IMR-90 (cell line): ENCODE data around the gene AGBL1. TPM values are rescaled to one million over a fixed set of nuclear protein-coding genes. Genes with fewer than 3 reads are reported as not detected.

Source experiments
- ATAC-seq: fragments of 200-7000 bp; cut with Tn5 transposase; 2 replicates; pipeline ENCODE4 v1.9.1; 2020; ENCODE audit warnings: low read depth, mild to moderate bottlenecking, moderate library complexity
- BruUV-seq: library from RNA; stranded (reverse); fragments of 400-500 nt; replicated peaks from 2 replicates; lab custom pipeline; 2021; lab: Mats Ljungman, UMichigan
- CTCF ChIA-PET: fragments of 300-600 bp; formaldehyde crosslinking; extraction: SDS; loops from one replicate; lab custom pipeline; 2021; ENCODE audit warnings: antibody characterized with exemption; lab: Yijun Ruan, JAX
- POLR2A ChIA-PET: fragments of 300-600 bp; sonication (Branson Sonifier 250); formaldehyde crosslinking; loops from one replicate; lab custom pipeline; 2022; ENCODE audit warnings: antibody characterized with exemption; ENCODE audit not compliant: unreplicated experiment; lab: Charles Lee
- DNase-seq: peaks from one replicate; pipeline ENCODE4 v3.0.0; 2013
- H2AFZ ChIP-seq: replicated peaks from 2 replicates; pipeline ENCODE3; 2013; ENCODE audit warnings: low read length, mild to moderate bottlenecking; ENCODE audit not compliant: poor library complexity
- H2AK5ac ChIP-seq: 2 replicates; pipeline ENCODE4 v1.6.1; 2013; ENCODE audit warnings: low read depth, low read length, inconsistent platforms
- H2AK9ac ChIP-seq: replicated peaks from 2 replicates; pipeline ENCODE3; 2013; ENCODE audit warnings: mild to moderate bottlenecking, low read depth, low read length, moderate library complexity; ENCODE audit not compliant: poor library complexity
- H2BK120ac ChIP-seq: 2 replicates; pipeline ENCODE4 v1.6.1; 2013; ENCODE audit warnings: low read depth, low read length, inconsistent platforms
- H2BK15ac ChIP-seq: 3 replicates; pipeline ENCODE4 v1.6.1; 2013; ENCODE audit warnings: low read depth, low read length, inconsistent platforms
- H2BK20ac ChIP-seq: 2 replicates; pipeline ENCODE4 v1.6.1; 2013; ENCODE audit warnings: low read depth, mild to moderate bottlenecking, inconsistent platforms, low read length, moderate library complexity
- H2BK5ac ChIP-seq: 2 replicates; pipeline ENCODE4 v1.6.1; 2013; ENCODE audit warnings: mild to moderate bottlenecking, low read depth, low read length, inconsistent platforms; ENCODE audit not compliant: poor library complexity, severe bottlenecking
- H3K14ac ChIP-seq: replicated peaks from 2 replicates; pipeline ENCODE4 v1.6.1; 2013; ENCODE audit warnings: low read depth, low read length, inconsistent platforms
- H3K18ac ChIP-seq: 2 replicates; pipeline ENCODE4 v1.6.1; 2013; ENCODE audit warnings: low read depth, low read length, control low read depth
- H3K23ac ChIP-seq: 2 replicates; pipeline ENCODE4 v1.6.1; 2013; ENCODE audit warnings: low read depth, low read length, inconsistent platforms
- H3K27ac ChIP-seq: 2 replicates; pipeline ENCODE4 v1.5.1; 2013; ENCODE audit warnings: mild to moderate bottlenecking, control low read depth, low read length; ENCODE audit not compliant: insufficient read depth
- H3K27me3 ChIP-seq: 2 replicates; pipeline ENCODE4 v1.6.1; 2013; ENCODE audit warnings: low read length; ENCODE audit not compliant: control insufficient read depth, insufficient read depth
- H3K36me3 ChIP-seq: 2 replicates; pipeline ENCODE4 v1.6.1; 2013; ENCODE audit warnings: low read length, mixed read lengths; ENCODE audit not compliant: control insufficient read depth, insufficient read depth
- H3K4ac ChIP-seq: 2 replicates; pipeline ENCODE4 v1.6.1; 2013; ENCODE audit warnings: low read depth, low read length, inconsistent platforms
- H3K4me1 ChIP-seq: 2 replicates; pipeline ENCODE4 v1.6.1; 2013; ENCODE audit warnings: low read length, mixed read lengths; ENCODE audit not compliant: control insufficient read depth, insufficient read depth
- H3K4me2 ChIP-seq: 2 replicates; pipeline ENCODE4 v1.6.1; 2013; ENCODE audit warnings: low read depth, mild to moderate bottlenecking, control low read depth, low read length, moderate library complexity
- H3K4me3 ChIP-seq: 2 replicates; pipeline ENCODE4 v1.5.1; 2013; ENCODE audit warnings: low read depth, mild to moderate bottlenecking, control low read depth, low read length, moderate library complexity; ENCODE audit not compliant: insufficient read depth
- H3K56ac ChIP-seq: 2 replicates; pipeline ENCODE4 v1.6.1; 2013; ENCODE audit warnings: low read length, inconsistent platforms; ENCODE audit not compliant: insufficient read depth; ENCODE audit errors: extremely low read depth
- H3K79me1 ChIP-seq, 2 experiments: 2 replicates each; pipeline ENCODE4 v1.6.1; 2013; ENCODE audit warnings: low read length in 2 of 2, inconsistent platforms in 1 of 2, low read depth in 1 of 2
- H3K9ac ChIP-seq: 2 replicates; pipeline ENCODE4 v1.6.1; 2013; ENCODE audit warnings: low read depth, low read length, control low read depth
- H3K9me1 ChIP-seq: 2 replicates; pipeline ENCODE4 v1.6.1; 2013; ENCODE audit warnings: low read length, inconsistent platforms; ENCODE audit not compliant: insufficient read depth
- H3K9me3 ChIP-seq: 2 replicates; pipeline ENCODE4 v1.6.1; 2013; ENCODE audit warnings: low read length; ENCODE audit not compliant: control insufficient read depth, insufficient read depth
- H4K20me1 ChIP-seq: 2 replicates; pipeline ENCODE4 v1.6.1; 2013; ENCODE audit warnings: low read length, inconsistent platforms; ENCODE audit not compliant: insufficient read depth
- H4K5ac ChIP-seq: 2 replicates; pipeline ENCODE4 v1.6.1; 2013; ENCODE audit warnings: mild to moderate bottlenecking, low read depth, low read length, control low read depth
- H4K8ac ChIP-seq, 2 experiments: 2 replicates each; pipeline ENCODE4 v1.6.1; 2013; ENCODE audit warnings: low read depth in 2 of 2, low read length in 2 of 2, control low read depth in 1 of 2, inconsistent platforms in 1 of 2
- H4K91ac ChIP-seq: 2 replicates; pipeline ENCODE4 v1.6.1; 2013; ENCODE audit warnings: low read depth, low read length, inconsistent platforms; ENCODE audit not compliant: insufficient read depth
- BHLHE40 ChIP-seq: fragments of 150-350 bp; IDR thresholded peaks from 2 replicates; pipeline ENCODE4 v1.6.1; 2016; ENCODE audit warnings: mild to moderate bottlenecking, low read depth, low read length
- CEBPB ChIP-seq: IDR thresholded peaks from 2 replicates; pipeline ENCODE4 v1.6.1; 2012; ENCODE audit warnings: low read depth, low read length, improper control_type of control experiment
- CTCF ChIP-seq: conservative IDR thresholded peaks from 2 replicates; pipeline ENCODE4 v1.5.1; 2012; ENCODE audit warnings: mild to moderate bottlenecking, low read depth, low read length, improper control_type of control experiment
- FOS ChIP-seq: fragments of 150-350 bp; IDR thresholded peaks from 2 replicates; pipeline ENCODE4 v1.6.1; 2016; ENCODE audit warnings: low read depth, low read length
- MAFK ChIP-seq: IDR thresholded peaks from 2 replicates; pipeline ENCODE4 v1.6.1; 2012; ENCODE audit warnings: low read depth, low read length, improper control_type of control experiment
- MAZ ChIP-seq: IDR thresholded peaks from 2 replicates; pipeline ENCODE4 v1.6.1; 2012; ENCODE audit warnings: low read depth, mild to moderate bottlenecking, low read length, improper control_type of control experiment, moderate library complexity, borderline replicate concordance
- MXI1 ChIP-seq: IDR thresholded peaks from 2 replicates; pipeline ENCODE4 v1.6.1; 2012; ENCODE audit warnings: low read depth, mild to moderate bottlenecking, low read length, moderate library complexity, borderline replicate concordance
- NFE2L2 ChIP-seq: fragments of 150-350 bp; IDR thresholded peaks from 2 replicates; pipeline ENCODE4 v1.6.1; 2016; ENCODE audit warnings: low read depth, mild to moderate bottlenecking, low read length
- POLR2A ChIP-seq: IDR thresholded peaks from 2 replicates; pipeline ENCODE4 v1.6.1; 2012; ENCODE audit warnings: mild to moderate bottlenecking, low read depth, low read length
- RAD21 ChIP-seq: IDR thresholded peaks from 2 replicates; pipeline ENCODE4 v1.6.1; 2012; ENCODE audit warnings: low read length, improper control_type of control experiment
- RFX5 ChIP-seq: IDR thresholded peaks from 2 replicates; pipeline ENCODE4 v1.8.0; 2012; ENCODE audit warnings: low read depth, mild to moderate bottlenecking, low read length, moderate library complexity
- SMC3 ChIP-seq: fragments of 150-350 bp; IDR thresholded peaks from 2 replicates; pipeline ENCODE4 v1.6.1; 2016; ENCODE audit warnings: low read depth, mild to moderate bottlenecking, antibody characterized with exemption, low read length, moderate library complexity
- USF2 ChIP-seq: fragments of 150-350 bp; IDR thresholded peaks from 2 replicates; pipeline ENCODE4 v1.6.1; 2017; ENCODE audit warnings: mild to moderate bottlenecking, antibody characterized with exemption, low read length, low read depth
- WGBS, 2 experiments: methylation state at CpG; one replicate each; pipeline versions ENCODE4 v1.1.5 to v1.1.7; 2013; ENCODE audit warnings: missing lambda C conversion rate in 2 of 2; ENCODE audit not compliant: insufficient read length in 1 of 2; ENCODE audit errors: extremely low coverage in 2 of 2; 5-methylcytosine and 5-hydroxymethylcytosine counted together
- dilution Hi-C: fragments of 300-500 bp; cut with HindIII; formaldehyde crosslinking; loops from one replicate; pipeline ENCODE4 v1.14.3; 2018; ENCODE audit warnings: low sequenced_read_pairs; ENCODE audit not compliant: unreplicated experiment
- in situ Hi-C: fragments of 300-500 bp; cut with MboI; formaldehyde crosslinking; loops from 3 replicates; pipeline ENCODE4 v1.14.3; 2019; ENCODE audit warnings: low sequenced_read_pairs, inconsistent platforms, mixed read lengths
- intact Hi-C: fragments of 100-400 bp; cut with micrococcal nuclease; formaldehyde crosslinking; loops from 2 replicates; pipeline ENCODE4 v1.10.0; 2022
- polyA plus RNA-seq, 3 experiments: library from polyadenylated mRNA; depleted of rRNA; stranded (reverse); fragments of >200 nt; gene quantifications; 2 replicates each; pipeline ENCODE4 v1.2.3, GENCODE V29; 2012; ENCODE audit warnings: low replicate concordance in 1 of 3
- total RNA-seq: library from RNA; depleted of rRNA; stranded (reverse); fragments of >200 nt; gene quantifications from 2 replicates; pipeline ENCODE4 v1.2.3, GENCODE V29; 2012

AGBL1 gene
- total and polyA plus RNA-seq, 2 of the 4 experiments (the other 2 are of a cell fraction) = not detected

GRCh38 chr15:86659724-86660411 lies 580.2 kb downstream of the AGBL1 start:
- no peaks in the 10 kb centered on the region for H3K79me1 ChIP-seq
- no peak overlapping the region for H3K4me3 ChIP-seq
- H3K9me3 ChIP-seq = peaks cover 8% of the 10 kb centered on the region
- H2AK5ac ChIP-seq = no peak overlapping the region
- no TSS peak for BruUV-seq
- ATAC-seq (no peak), DNase-seq (no peak)
- intact Hi-C loops = no loop called here
- H2BK5ac ChIP-seq = no peak overlapping the region
- no peak overlapping the region for H3K18ac ChIP-seq
- no peaks in the 10 kb centered on the region for H3K9me1 ChIP-seq
- H2AK9ac ChIP-seq = no peak overlapping the region
- H2BK15ac ChIP-seq = no peak overlapping the region
- no peak overlapping the region for H4K91ac ChIP-seq
- no peak overlapping the region for H2AFZ ChIP-seq
- no peaks in the 10 kb centered on the region for H3K4me1 ChIP-seq
- no peaks in the 10 kb centered on the region for H3K27me3 ChIP-seq
- ChIA-PET POLR2A (no interaction called here), CTCF (no interaction called here)
- H3K4ac ChIP-seq = no peak overlapping the region
- no peak overlapping the region for H2BK20ac ChIP-seq
- in situ Hi-C loops = no loop called here
- no peak overlapping the region for H3K23ac ChIP-seq
- no peak overlapping the region for H3K14ac ChIP-seq
- H4K20me1 ChIP-seq = no peaks in the 10 kb centered on the region
- no peak overlapping the region for H3K9ac ChIP-seq
- no peak overlapping the region for H4K5ac ChIP-seq
- no peak overlapping the region for H3K56ac ChIP-seq
- H3K4me2 ChIP-seq = no peak overlapping the region
- dilution Hi-C loops = no loop called here
- WGBS, 2 experiments = 67% methylated on average over 2 of the region's 5 CpGs; no CpG with 5 or more reads in 1 of the 2 experiments
- no peak for TF ChIP-seq CEBPB
- no peak for TF ChIP-seq MAZ
- no peak for TF ChIP-seq SMC3
- TF ChIP-seq CTCF = no peak
- no peak for TF ChIP-seq MXI1
- no peak for TF ChIP-seq RAD21
- no peak for TF ChIP-seq NFE2L2
- no peak for TF ChIP-seq MAFK
- TF ChIP-seq POLR2A = no peak
- TF ChIP-seq USF2 = no peak
- no peak for TF ChIP-seq FOS
- no peak for TF ChIP-seq RFX5
- TF ChIP-seq BHLHE40 = no peak
- H3K36me3 ChIP-seq = no peaks in the 10 kb centered on the region
- no peak overlapping the region for H3K27ac ChIP-seq
- no peak overlapping the region for H4K8ac ChIP-seq
- H2BK120ac ChIP-seq = no peak overlapping the region
